AG04450 (cell line): ENCODE results near the gene HAX1. TPM values are rescaled to one million over a fixed set of nuclear protein-coding genes. Genes with fewer than 3 reads are reported as not detected.
"Not testable (repeated sequence)": the region's sequence is repeated elsewhere in the genome, so short reads cannot be mapped to it uniquely, and the experiment has no call there.

Source experiments
- CTCF ChIA-PET: fragments of 300-600, 350-600 bp; formaldehyde crosslinking; extraction: SDS; loops from one replicate; lab custom pipeline; 2022; ENCODE audit warnings: antibody characterized with exemption, inconsistent platforms; lab: Charles Lee
- POLR2A ChIA-PET: fragments of 350-600 bp; formaldehyde crosslinking; extraction: SDS; loops from one replicate; lab custom pipeline; 2021; ENCODE audit warnings: antibody characterized with exemption, inconsistent platforms; lab: Yijun Ruan, JAX
- DNase-seq: peaks from one replicate; pipeline ENCODE4 v3.0.0-alpha.2; 2011; ENCODE audit warnings: low read depth, low spot score
- H3K27ac ChIP-seq: one replicate; pipeline ENCODE4 v1.5.1; 2012; ENCODE audit warnings: low read depth, low read length, control low read depth
- H3K27me3 ChIP-seq: one replicate; pipeline ENCODE4 v1.6.0; 2012; ENCODE audit warnings: low read length; ENCODE audit not compliant: control insufficient read depth, insufficient read depth
- H3K4me3 ChIP-seq: 2 replicates; pipeline ENCODE4 v1.5.1; 2011; ENCODE audit warnings: mild to moderate bottlenecking, low read depth, low read length, control low read depth
- H3K9me3 ChIP-seq: 2 replicates; pipeline ENCODE4 v1.5.1; 2012; ENCODE audit warnings: low read length; ENCODE audit not compliant: control insufficient read depth, insufficient read depth
- polyA plus RNA-seq: library from polyadenylated mRNA; depleted of rRNA; stranded (reverse); fragments of >200 nt; gene quantifications from 2 replicates; pipeline ENCODE4 v1.2.3, GENCODE V29; 2011
- TF ChIP-seq, protein P1 (sequence below): IDR thresholded peaks from 2 replicates; pipeline ENCODE4 v1.5.1; 2011; ENCODE audit warnings: low read depth, low read length, control low read depth, inconsistent platforms

Gene HAX1
- polyA plus RNA-seq, 1 experiment = 131 TPM

DNA sequence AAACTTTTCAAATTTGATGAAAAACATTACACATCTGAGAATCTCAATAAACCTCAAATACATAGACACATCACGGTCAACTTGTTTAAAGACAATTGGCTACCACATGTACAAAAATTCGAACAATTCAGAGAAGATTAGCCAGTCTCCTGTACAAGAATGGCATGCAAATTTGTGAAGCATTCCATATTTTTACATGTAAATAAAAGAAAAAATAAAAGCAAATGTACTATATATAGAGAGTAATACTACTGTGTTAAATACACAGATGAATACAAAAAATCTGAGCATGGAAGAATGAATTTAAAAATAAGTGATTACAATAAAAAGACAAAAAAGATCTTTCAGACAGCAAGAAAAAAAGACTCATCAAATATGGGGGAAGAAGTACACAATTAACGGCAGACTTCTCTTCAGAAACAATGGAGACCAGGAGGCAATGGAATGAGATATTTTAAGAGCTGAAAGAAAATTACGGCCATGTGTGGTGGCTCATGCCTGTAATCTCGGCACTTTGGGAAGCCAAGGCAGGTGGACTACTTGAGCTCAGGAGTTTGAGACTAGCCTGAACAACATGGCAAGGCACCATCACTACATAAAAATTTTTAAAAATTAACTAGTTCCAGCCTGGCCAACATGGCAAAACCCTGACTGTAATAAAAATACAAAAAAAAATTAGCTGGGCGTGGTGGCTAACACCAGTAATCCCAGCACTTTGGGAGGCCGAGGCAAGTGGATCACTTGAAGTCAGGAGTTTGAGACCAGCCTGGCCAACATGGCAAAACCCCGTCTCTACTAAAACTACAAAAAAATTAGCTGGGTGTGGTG lies 23.2 kb downstream of the HAX1 start:
- CTCF ChIA-PET = no interaction called here
- POLR2A ChIA-PET = interaction anchor here (0.6 kb wide), 1 partner anchor 79 kb away, joined by 3 read pairs; no protein-coding TSS in a partner anchor
- TF ChIP-seq, protein P1, sequence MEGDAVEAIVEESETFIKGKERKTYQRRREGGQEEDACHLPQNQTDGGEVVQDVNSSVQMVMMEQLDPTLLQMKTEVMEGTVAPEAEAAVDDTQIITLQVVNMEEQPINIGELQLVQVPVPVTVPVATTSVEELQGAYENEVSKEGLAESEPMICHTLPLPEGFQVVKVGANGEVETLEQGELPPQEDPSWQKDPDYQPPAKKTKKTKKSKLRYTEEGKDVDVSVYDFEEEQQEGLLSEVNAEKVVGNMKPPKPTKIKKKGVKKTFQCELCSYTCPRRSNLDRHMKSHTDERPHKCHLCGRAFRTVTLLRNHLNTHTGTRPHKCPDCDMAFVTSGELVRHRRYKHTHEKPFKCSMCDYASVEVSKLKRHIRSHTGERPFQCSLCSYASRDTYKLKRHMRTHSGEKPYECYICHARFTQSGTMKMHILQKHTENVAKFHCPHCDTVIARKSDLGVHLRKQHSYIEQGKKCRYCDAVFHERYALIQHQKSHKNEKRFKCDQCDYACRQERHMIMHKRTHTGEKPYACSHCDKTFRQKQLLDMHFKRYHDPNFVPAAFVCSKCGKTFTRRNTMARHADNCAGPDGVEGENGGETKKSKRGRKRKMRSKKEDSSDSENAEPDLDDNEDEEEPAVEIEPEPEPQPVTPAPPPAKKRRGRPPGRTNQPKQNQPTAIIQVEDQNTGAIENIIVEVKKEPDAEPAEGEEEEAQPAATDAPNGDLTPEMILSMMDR = no peak
- Histone ChIP-seq H3K27ac (no peak overlapping the region), H3K27me3 (peaks cover 4% of the 10 kb centered on the region), H3K4me3 (no peak overlapping the region), H3K9me3 (peaks cover 24% of the 10 kb centered on the region)
- DNase-seq = no peak

DNA sequence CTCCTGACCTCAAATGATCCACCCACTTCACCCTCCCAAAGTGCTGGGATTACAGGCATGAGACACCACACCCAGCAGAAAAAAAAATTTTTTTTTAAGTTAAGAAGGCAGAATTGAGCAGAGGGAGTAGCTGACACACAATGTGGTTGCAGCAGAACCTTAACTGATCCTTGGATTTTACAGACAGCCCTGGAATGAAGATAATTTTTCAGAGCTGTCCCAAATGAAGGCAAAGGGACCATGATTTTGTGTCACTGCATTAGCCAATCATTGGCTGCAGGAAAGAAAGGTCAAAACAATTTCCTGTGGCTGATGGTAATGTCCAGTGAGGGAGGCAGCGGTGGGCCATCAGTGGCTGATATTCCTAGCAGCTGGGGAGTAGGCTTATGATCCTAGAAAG lies 29.2 kb downstream of the HAX1 start:
- H3K9me3 ChIP-seq = peaks cover 6% of the 10 kb centered on the region; the same call in 1 of the 2 replicates

DNA sequence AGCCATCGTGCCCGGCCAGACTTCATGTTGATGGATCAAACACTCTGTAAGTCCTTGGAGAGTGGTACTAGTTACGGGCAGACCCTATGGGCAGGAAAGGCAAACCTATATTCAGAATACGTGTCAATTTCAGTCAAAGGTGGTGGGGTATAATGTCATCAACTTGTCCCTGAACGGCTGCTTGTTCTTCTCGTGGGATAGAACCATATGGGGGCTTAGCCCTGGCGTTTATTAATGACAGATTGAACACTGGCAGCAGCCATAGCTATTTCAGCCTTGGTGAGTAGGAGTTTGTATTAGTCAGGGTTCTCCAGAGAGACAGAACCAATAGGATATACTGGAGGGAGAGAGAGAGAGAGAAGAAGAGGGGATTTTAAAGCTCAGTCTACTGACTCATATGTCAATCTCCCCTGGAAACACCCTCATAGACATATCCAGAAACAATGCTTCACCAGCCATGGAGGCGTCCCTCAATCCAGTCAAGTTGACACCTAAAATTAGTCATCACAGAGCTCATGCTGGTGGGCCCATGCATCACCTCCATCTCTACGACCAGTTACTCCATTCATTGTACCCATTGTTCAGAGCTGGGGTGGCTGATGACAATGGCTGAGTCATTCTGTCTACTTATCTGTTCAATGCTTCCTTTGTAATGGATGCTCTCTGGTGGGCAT lies 32.4 kb downstream of the HAX1 start:
- Histone ChIP-seq H3K27me3 (no peaks in the 10 kb centered on the region), H3K27ac (no peak overlapping the region), H3K9me3 (no peaks in the 10 kb centered on the region), H3K4me3 (no peak overlapping the region)
- TF ChIP-seq, protein P1 = no peak
- POLR2A ChIA-PET = no interaction called here
- CTCF ChIA-PET = interaction anchor here (1.3 kb wide), 1 partner anchor 20 kb away, joined by 5 read pairs; no protein-coding TSS in a partner anchor
- no peak for DNase-seq

More for the DNA sequence above, 29.2 kb downstream of the HAX1 start:
- ChIA-PET POLR2A (no interaction called here), CTCF (no interaction called here)
- no peak for DNase-seq
- TF ChIP-seq, protein P1 = no peak
- Histone ChIP-seq H3K27ac (no peak overlapping the region), H3K4me3 (no peak overlapping the region), H3K27me3 (no peaks in the 10 kb centered on the region)

DNA sequence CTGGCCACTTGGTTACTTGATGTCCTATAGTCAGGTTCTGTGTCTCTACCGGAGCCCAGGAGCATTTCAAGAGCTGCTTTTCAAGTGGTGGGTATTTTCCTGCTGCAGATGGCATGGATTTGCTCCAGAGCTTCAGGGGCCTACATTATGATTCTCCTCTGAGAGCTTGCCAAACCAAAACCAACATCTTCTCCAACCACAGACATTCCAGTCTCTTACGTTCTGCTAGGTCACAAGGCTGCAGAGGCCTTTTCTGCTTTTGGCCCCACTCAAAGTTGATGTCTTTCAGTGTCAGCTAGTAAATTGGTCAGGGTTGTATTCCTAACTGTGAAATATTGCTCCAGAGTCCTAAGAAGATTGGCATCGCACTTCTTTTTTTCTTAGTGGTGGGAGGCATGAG lies 33.7 kb downstream of the HAX1 start:
- Histone ChIP-seq H3K27ac (no peak overlapping the region), H3K9me3 (no peaks in the 10 kb centered on the region), H3K4me3 (no peak overlapping the region), H3K27me3 (no peaks in the 10 kb centered on the region)
- TF ChIP-seq, protein P1 = no peak
- DNase-seq = no peak
- POLR2A ChIA-PET = no interaction called here
- CTCF ChIA-PET = interaction anchor here (1.2 to 1.3 kb wide), 2 partner anchors 18 to 20 kb away, joined by 4 to 5 read pairs; no protein-coding TSS in a partner anchor

DNA sequence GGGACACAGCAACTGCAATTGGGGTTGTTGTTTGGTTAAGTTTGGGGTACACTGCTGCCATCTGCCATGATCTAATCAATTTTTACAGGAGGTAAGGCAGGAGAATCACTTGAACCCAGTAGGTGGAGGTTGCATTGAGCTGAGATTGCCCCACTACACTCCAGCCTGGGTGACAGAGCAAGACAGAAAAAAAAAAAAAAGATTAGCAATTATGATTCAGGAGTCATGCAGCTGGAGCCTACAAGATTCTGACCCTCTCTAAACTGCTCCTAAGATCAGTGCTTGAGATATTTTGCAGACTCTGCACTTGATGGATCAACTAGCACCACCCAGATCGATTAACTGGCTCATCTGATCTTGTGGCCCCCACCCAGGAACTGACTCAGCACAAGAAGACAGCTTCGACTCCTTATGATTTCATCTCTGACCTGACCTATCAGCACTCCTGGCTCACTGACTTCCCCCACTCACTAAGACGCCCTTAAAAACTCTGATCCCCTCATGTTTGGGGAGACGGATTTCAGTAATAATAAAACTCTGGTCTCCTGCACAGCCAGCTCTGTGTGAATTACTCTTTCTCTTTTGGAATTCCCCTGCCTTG lies 35.3 kb downstream of the HAX1 start:
- POLR2A ChIA-PET, DNase-seq, H3K27ac ChIP-seq, CTCF ChIA-PET, H3K27me3 ChIP-seq, H3K9me3 ChIP-seq, H3K4me3 ChIP-seq: not testable (repeated sequence)

DNA sequence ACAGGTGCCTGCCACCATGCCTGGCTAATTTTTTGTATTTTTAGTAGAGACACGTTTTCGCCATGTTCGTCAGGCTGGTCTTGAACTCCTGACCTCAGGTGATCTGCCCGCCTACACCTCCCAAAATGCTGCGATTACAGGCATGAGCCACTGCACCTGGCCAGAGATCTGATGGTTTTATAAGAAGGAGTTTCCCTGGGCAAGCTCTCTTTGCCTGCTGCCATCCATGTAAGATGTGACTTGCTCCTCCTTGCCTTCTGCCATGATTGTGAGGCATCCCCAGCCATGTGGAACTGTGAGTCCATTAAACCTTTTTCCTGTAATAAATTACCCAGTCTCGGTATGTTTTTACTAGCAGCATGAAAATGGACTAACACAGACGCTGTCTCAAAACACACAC lies 36.7 kb downstream of the HAX1 start:
- CTCF ChIA-PET = interaction anchor here (1.7 kb wide), 1 partner anchor 15 kb away, joined by 7 read pairs; the partner anchor contains the start of gene ATP8B2
- POLR2A ChIA-PET, H3K27me3 ChIP-seq, H3K9me3 ChIP-seq, H3K27ac ChIP-seq, DNase-seq, H3K4me3 ChIP-seq: not testable (repeated sequence)

DNA sequence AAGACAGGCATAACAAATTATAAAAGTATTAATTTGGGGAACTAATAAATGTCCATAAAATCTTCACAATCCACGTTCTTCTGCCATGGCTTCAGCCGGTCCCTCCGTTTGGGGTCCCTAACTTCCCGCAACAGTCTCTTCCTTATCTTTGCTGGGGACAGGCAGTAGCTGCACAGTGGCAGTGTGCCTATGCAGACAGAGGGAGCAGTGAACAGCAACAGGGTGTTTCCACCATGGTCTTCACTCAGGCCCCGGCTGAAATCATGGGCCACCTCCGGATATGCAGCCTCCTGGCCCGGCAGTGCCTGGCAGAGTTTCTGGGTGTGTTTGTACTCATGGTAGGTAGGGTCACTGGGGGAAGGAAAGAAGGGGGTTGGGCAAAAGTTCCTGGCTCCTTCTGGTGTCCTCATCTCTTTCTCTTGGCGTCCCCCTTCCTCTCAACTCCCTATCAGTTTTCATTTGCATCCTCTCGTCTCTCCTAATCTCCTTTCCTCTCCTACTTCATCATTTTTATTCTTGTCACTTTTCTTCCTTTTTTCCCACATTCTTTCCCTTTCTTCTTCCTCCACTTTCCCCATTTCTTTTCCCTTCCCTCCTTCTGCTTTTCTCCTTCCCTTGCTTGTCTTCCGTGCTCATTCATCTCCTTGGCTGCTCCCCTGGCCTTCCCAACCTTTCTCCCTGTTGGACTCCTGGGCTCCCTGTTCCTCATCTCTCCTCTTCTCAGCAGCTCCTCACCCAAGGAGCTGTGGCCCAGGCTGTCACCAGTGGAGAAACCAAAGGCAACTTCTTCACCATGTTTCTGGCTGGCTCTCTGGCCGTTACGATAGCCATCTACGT lies 40.0 kb downstream of the HAX1 start:
- H3K9me3 ChIP-seq, H3K27me3 ChIP-seq, POLR2A ChIA-PET, H3K4me3 ChIP-seq, H3K27ac ChIP-seq, DNase-seq: not testable (repeated sequence)
- CTCF ChIA-PET = interaction anchor here (0.5 kb wide), 1 partner anchor 10 kb away, joined by 6 read pairs; no protein-coding TSS in a partner anchor
